ENCODE data around the gene ABHD2. TPM values are rescaled to one million over a fixed set of nuclear protein-coding genes. Genes with fewer than 3 reads are reported as not detected.

The ABHD2 gene
- total RNA-seq, 1 donor from 2014 or later, result 53.1 TPM

DNA sequence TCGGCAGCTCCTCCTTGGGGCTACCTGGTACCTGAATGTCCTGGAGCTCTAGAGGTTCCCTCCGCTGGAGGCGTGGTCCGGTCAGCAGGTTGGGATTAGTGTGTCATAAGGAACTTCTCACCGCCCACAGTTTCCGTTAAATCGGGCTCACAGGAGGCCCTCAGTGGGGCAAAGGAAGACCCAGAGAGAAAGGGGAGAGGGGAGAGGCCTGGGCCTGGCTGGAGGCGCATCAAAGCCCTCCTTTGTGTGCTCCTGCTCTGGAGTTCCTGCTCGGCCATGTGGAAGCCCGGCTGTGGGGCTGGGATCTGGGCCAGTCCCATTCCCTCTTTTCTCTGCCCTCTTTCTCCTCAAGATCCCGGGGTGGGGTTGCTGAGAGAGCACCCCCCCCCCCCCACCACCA is 133.3 kb downstream of the ABHD2 start, which contains the start of gene RLBP1:
Gene RLBP1 (minus strand): TSS at position 37 of the 400 bp plus-strand sequence. CDS start 2,604 bp downstream, outside the sequence.
- Mint-ChIP-seq H3K27ac (no peak within 1 kb of the TSS), H3K9me3 (ENCODE audit: low read depth) (no peaks in the 10 kb centered on the region), H3K4me1 (ENCODE audit: low read depth) (no peaks in the 10 kb centered on the region), H3K27me3 (peaks cover 10% of the 10 kb centered on the region), H3K4me3 (ENCODE audit: low read depth) (no peak within 1 kb of the TSS), H3K36me3 (ENCODE audit: insufficient read depth) (no peaks in the 10 kb centered on the region)
- no peak for DNase-seq (ENCODE audit: low spot score, unreplicated experiment)
- TF ChIP-seq, protein P1, sequence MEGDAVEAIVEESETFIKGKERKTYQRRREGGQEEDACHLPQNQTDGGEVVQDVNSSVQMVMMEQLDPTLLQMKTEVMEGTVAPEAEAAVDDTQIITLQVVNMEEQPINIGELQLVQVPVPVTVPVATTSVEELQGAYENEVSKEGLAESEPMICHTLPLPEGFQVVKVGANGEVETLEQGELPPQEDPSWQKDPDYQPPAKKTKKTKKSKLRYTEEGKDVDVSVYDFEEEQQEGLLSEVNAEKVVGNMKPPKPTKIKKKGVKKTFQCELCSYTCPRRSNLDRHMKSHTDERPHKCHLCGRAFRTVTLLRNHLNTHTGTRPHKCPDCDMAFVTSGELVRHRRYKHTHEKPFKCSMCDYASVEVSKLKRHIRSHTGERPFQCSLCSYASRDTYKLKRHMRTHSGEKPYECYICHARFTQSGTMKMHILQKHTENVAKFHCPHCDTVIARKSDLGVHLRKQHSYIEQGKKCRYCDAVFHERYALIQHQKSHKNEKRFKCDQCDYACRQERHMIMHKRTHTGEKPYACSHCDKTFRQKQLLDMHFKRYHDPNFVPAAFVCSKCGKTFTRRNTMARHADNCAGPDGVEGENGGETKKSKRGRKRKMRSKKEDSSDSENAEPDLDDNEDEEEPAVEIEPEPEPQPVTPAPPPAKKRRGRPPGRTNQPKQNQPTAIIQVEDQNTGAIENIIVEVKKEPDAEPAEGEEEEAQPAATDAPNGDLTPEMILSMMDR (IDR thresholded peaks at IDR 0.05; ENCODE audit: unreplicated experiment), result no peak

GRCh38 chr15:89225588-89225987 is 137.3 kb downstream of the ABHD2 start:
- no peak overlapping the region for H3K27ac Mint-ChIP-seq

GRCh38 chr15:89226359-89227221 is 138.3 kb downstream of the ABHD2 start:
- DNase-seq (ENCODE audit: low spot score, unreplicated experiment), result no peak
- H3K4me3 Mint-ChIP-seq (ENCODE audit: low read depth), result no peak overlapping the region
- TF ChIP-seq, protein P1 (IDR thresholded peaks at IDR 0.05; ENCODE audit: unreplicated experiment), result no peak
- peaks cover 16% of the 10 kb centered on the region for H3K27me3 Mint-ChIP-seq
- no peaks in the 10 kb centered on the region for H3K9me3 Mint-ChIP-seq (ENCODE audit: low read depth)
- H3K4me1 Mint-ChIP-seq (ENCODE audit: low read depth), result no peaks in the 10 kb centered on the region
- H3K36me3 Mint-ChIP-seq (ENCODE audit: insufficient read depth), result no peaks in the 10 kb centered on the region
- H3K27ac Mint-ChIP-seq, result no peak overlapping the region

More at GRCh38 chr15:89225588-89225987, 137.3 kb downstream of the ABHD2 start:
- no peaks in the 10 kb centered on the region for H3K4me1 Mint-ChIP-seq (ENCODE audit: low read depth)
- no peak for DNase-seq (ENCODE audit: low spot score, unreplicated experiment)
- no peak overlapping the region for H3K4me3 Mint-ChIP-seq (ENCODE audit: low read depth)
- TF ChIP-seq, protein P1 (IDR thresholded peaks at IDR 0.05; ENCODE audit: unreplicated experiment), result no peak
- peaks cover 15% of the 10 kb centered on the region for H3K27me3 Mint-ChIP-seq
- H3K9me3 Mint-ChIP-seq (ENCODE audit: low read depth), result no peaks in the 10 kb centered on the region
- no peaks in the 10 kb centered on the region for H3K36me3 Mint-ChIP-seq (ENCODE audit: insufficient read depth)

GRCh38 chr15:89227425-89227824 is 139.2 kb downstream of the ABHD2 start:
- peaks cover 19% of the 10 kb centered on the region for H3K27me3 Mint-ChIP-seq
- H3K27ac Mint-ChIP-seq, result no peak overlapping the region
- H3K36me3 Mint-ChIP-seq (ENCODE audit: insufficient read depth), result no peaks in the 10 kb centered on the region
- TF ChIP-seq, protein P1 (IDR thresholded peaks at IDR 0.05; ENCODE audit: unreplicated experiment), result no peak
- no peaks in the 10 kb centered on the region for H3K4me1 Mint-ChIP-seq (ENCODE audit: low read depth)
- no peak overlapping the region for H3K4me3 Mint-ChIP-seq (ENCODE audit: low read depth)
- H3K9me3 Mint-ChIP-seq (ENCODE audit: low read depth), result no peaks in the 10 kb centered on the region
- no peak for DNase-seq (ENCODE audit: low spot score, unreplicated experiment)

GRCh38 chr15:89230277-89230676 is 142.0 kb downstream of the ABHD2 start:
- DNase-seq (ENCODE audit: low spot score, unreplicated experiment), result no peak
- Mint-ChIP-seq H3K27me3 (peaks cover 22% of the 10 kb centered on the region), H3K36me3 (ENCODE audit: insufficient read depth) (no peaks in the 10 kb centered on the region), H3K4me3 (ENCODE audit: low read depth) (no peak overlapping the region), H3K4me1 (ENCODE audit: low read depth) (no peaks in the 10 kb centered on the region), H3K9me3 (ENCODE audit: low read depth) (no peaks in the 10 kb centered on the region), H3K27ac (no peak overlapping the region)
- TF ChIP-seq, protein P1 (IDR thresholded peaks at IDR 0.05; ENCODE audit: unreplicated experiment), result no peak

Data from progenitor cell of endocrine pancreas (in vitro differentiated cells).